Measurements from ENCODE around the gene ADAMTS8.

DNA sequence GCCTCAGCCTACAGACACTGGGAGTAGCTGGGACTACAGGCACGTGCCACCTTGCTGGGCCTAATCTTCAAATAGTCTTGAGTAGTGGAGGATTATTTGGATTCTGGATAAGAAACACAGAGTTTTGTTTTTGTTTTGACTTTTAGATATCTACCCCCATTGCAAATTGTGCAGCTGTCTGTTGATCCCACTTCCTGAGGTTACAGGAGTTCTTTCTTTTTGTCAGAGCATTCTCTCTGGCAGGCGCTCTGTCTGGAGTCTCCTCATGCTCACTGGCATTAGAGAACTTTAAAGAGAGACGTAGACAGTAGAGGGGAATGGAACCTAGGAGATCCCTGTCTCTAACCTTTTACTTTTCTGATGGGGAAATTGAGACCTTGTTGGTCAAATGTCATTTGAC is 7.8 kb upstream of the ADAMTS8 start:
- TF ChIP-seq, protein P1, sequence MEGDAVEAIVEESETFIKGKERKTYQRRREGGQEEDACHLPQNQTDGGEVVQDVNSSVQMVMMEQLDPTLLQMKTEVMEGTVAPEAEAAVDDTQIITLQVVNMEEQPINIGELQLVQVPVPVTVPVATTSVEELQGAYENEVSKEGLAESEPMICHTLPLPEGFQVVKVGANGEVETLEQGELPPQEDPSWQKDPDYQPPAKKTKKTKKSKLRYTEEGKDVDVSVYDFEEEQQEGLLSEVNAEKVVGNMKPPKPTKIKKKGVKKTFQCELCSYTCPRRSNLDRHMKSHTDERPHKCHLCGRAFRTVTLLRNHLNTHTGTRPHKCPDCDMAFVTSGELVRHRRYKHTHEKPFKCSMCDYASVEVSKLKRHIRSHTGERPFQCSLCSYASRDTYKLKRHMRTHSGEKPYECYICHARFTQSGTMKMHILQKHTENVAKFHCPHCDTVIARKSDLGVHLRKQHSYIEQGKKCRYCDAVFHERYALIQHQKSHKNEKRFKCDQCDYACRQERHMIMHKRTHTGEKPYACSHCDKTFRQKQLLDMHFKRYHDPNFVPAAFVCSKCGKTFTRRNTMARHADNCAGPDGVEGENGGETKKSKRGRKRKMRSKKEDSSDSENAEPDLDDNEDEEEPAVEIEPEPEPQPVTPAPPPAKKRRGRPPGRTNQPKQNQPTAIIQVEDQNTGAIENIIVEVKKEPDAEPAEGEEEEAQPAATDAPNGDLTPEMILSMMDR (IDR thresholded peaks at IDR 0.05) = no peak
- no peak for TF ChIP-seq POLR2A (IDR thresholded peaks at IDR 0.05)
